HG03159 (cell line): Measurements from ENCODE around the gene MYO3B.
"Not testable (repeated sequence)": the region's sequence is repeated elsewhere in the genome, so short reads cannot be mapped to it uniquely, and the experiment has no call there.

Source experiments
- ATAC-seq: cut with Tn5 transposase; IDR thresholded peaks from one replicate; pipeline ENCODE4 v1.9.1; 2021; ENCODE audit warnings: mild to moderate bottlenecking, moderate library complexity; ENCODE audit not compliant: unreplicated experiment

The MYO3B gene

GRCh38 chr2:170401187-170401586 lies 223.2 kb downstream of the MYO3B start:
- no peak for ATAC-seq

- no peak for ATAC-seq
Measured at GRCh38 chr2:170404846-170405245, 226.9 kb downstream of the MYO3B start.

- no peak for ATAC-seq
Measured at GRCh38 chr2:170405326-170405725, 227.4 kb downstream of the MYO3B start.

GRCh38 chr2:170408461-170409163 lies 230.7 kb downstream of the MYO3B start:
- no peak for ATAC-seq

- ATAC-seq, result no peak
Measured at GRCh38 chr2:170409164-170409535, 231.2 kb downstream of the MYO3B start.

- no peak for ATAC-seq
Measured at GRCh38 chr2:170411660-170412059, 233.7 kb downstream of the MYO3B start.

- ATAC-seq, result no peak
Measured at GRCh38 chr2:170420961-170421687, 243.2 kb downstream of the MYO3B start.

GRCh38 chr2:170423919-170424318 lies 246.0 kb downstream of the MYO3B start:
- ATAC-seq, result no peak

- ATAC-seq, result no peak
Measured at GRCh38 chr2:170425281-170425751, 247.4 kb downstream of the MYO3B start.

GRCh38 chr2:170428868-170429267 lies 250.9 kb downstream of the MYO3B start:
- ATAC-seq, result no peak

- ATAC-seq, result no peak
Measured at GRCh38 chr2:170432823-170433222, 254.9 kb downstream of the MYO3B start.

GRCh38 chr2:170433448-170433847 lies 255.5 kb downstream of the MYO3B start:
- ATAC-seq, result no peak

- ATAC-seq, result not testable (repeated sequence)
Measured at GRCh38 chr2:170434396-170434795, 256.4 kb downstream of the MYO3B start.

- ATAC-seq, result no peak
Measured at GRCh38 chr2:170434900-170435621, 257.1 kb downstream of the MYO3B start.

GRCh38 chr2:170436077-170436943 lies 258.4 kb downstream of the MYO3B start:
- no peak for ATAC-seq

- ATAC-seq, result no peak
Measured at GRCh38 chr2:170446078-170446477, 268.1 kb downstream of the MYO3B start.

GRCh38 chr2:170449034-170449433 lies 271.1 kb downstream of the MYO3B start:
- ATAC-seq, result no peak

GRCh38 chr2:170454471-170455372 lies 276.8 kb downstream of the MYO3B start:
- ATAC-seq, result no peak

- ATAC-seq, result no peak
Measured at GRCh38 chr2:170455617-170456426, 277.9 kb downstream of the MYO3B start.
